HepG2 (cell line): Measurements from ENCODE around the gene SYCP2L. TPM values are rescaled to one million over a fixed set of nuclear protein-coding genes. Genes with fewer than 3 reads are reported as not detected.

ENCODE experiments used
- ATAC-seq: fragments of 200-7000 bp; cut with Tn5 transposase; 3 replicates; pipeline ENCODE4 v1.9.1; 2020; ENCODE audit warnings: mild to moderate bottlenecking, moderate library complexity
- BruUV-seq: library from RNA; stranded (reverse); fragments of 400-500 nt; replicated peaks from 2 replicates; lab custom pipeline; 2021; lab: Mats Ljungman, UMichigan
- CTCF ChIA-PET: fragments of 300-600 bp; formaldehyde crosslinking; extraction: SDS; loops from one replicate; lab custom pipeline; 2021; ENCODE audit warnings: low total read pairs, inconsistent platforms, low intra/inter-chr PET ratio; lab: Yijun Ruan, JAX
- POLR2A ChIA-PET: fragments of 350-600 bp; sonication (Branson Sonifier 250); formaldehyde crosslinking; loops from one replicate; lab custom pipeline; 2020; ENCODE audit warnings: antibody characterized with exemption, inconsistent platforms; lab: Yijun Ruan, JAX
- DNase-seq: peaks from one replicate; pipeline ENCODE4 v3.0.0-alpha.2; 2015; ENCODE audit warnings: low spot score
- FAIRE-seq: peaks from 3 replicates; lab custom pipeline; 2011; peaks lifted over from hg19 to GRCh38; lab: Jason Lieb, UNC
- H2AFZ ChIP-seq: one replicate; pipeline ENCODE4 v1.6.1; 2011; ENCODE audit warnings: low read length, inconsistent platforms
- H3K27ac ChIP-seq: fragments of 300-600 bp; 3 replicates; pipeline ENCODE4 v1.8.0; 2011; ENCODE audit warnings: mixed run types, mild to moderate bottlenecking, mixed read lengths, low read length, inconsistent platforms; ENCODE audit not compliant: insufficient read depth; ENCODE audit errors: extremely low read length
- H3K27me3 ChIP-seq, 2 experiments: fragments of 200-600 bp in 1 of 2; 2 replicates in 1 of 2; 3 replicates in 1 of 2; pipeline versions ENCODE4 v1.6.0 to v1.8.0; 2011; ENCODE audit warnings: low read length in 2 of 2, mild to moderate bottlenecking in 2 of 2, moderate library complexity in 2 of 2, inconsistent platforms in 1 of 2; ENCODE audit not compliant: insufficient read depth in 2 of 2, control insufficient read depth in 1 of 2
- H3K36me3 ChIP-seq, 2 experiments: fragments of 200-600 bp in 1 of 2; replicated peaks in 1 of 2; 2 replicates in 1 of 2; 3 replicates in 1 of 2; pipeline versions ENCODE4 v1.5.1 to v1.8.0; 2011; ENCODE audit warnings: low read length in 2 of 2, inconsistent platforms in 1 of 2; ENCODE audit not compliant: insufficient read depth in 2 of 2, control insufficient read depth in 1 of 2
- H3K4me1 ChIP-seq: 2 replicates; pipeline ENCODE4 v1.5.1; 2012; ENCODE audit warnings: low read length, inconsistent platforms; ENCODE audit not compliant: insufficient read depth
- H3K4me2 ChIP-seq: 2 replicates; pipeline ENCODE4 v1.6.0; 2011; ENCODE audit warnings: low read depth, low read length, inconsistent platforms
- H3K4me3 ChIP-seq, 3 experiments: fragments of 200-600 bp in 1 of 3; sonication (generic), shearing (Covaris generic) in 1 of 3; replicated peaks in 1 of 3; 2 replicates each; pipeline ENCODE4 v1.5.1; 2011 to 2016; ENCODE audit warnings: low read length in 3 of 3, inconsistent platforms in 2 of 3, low read depth in 2 of 3, mild to moderate bottlenecking in 2 of 3, control low read depth in 1 of 3, mixed read lengths in 1 of 3; ENCODE audit not compliant: insufficient read depth in 1 of 3
- H3K79me2 ChIP-seq: one replicate; pipeline ENCODE4 v1.6.1; 2011; ENCODE audit warnings: low read length, inconsistent platforms; ENCODE audit not compliant: insufficient read depth
- H3K9ac ChIP-seq: 2 replicates; pipeline ENCODE4 v1.6.0; 2011; ENCODE audit warnings: mild to moderate bottlenecking, low read depth, low read length, inconsistent platforms; ENCODE audit not compliant: insufficient read depth
- H3K9me3 ChIP-seq: 2 replicates; pipeline ENCODE4 v1.5.1; 2012; ENCODE audit warnings: mild to moderate bottlenecking, low read length
- H4K20me1 ChIP-seq: 2 replicates; pipeline ENCODE4 v1.6.0; 2011; ENCODE audit warnings: inconsistent platforms, mild to moderate bottlenecking, low read length, moderate library complexity; ENCODE audit not compliant: insufficient read depth
- EZH2 ChIP-seq: conservative IDR thresholded peaks from 2 replicates; pipeline ENCODE4 v1.6.1; 2012; ENCODE audit warnings: mild to moderate bottlenecking, low read depth, low read length, moderate library complexity
- FOXA3 ChIP-seq: IDR thresholded peaks from 2 replicates; pipeline ENCODE4 v1.6.1; 2016; ENCODE audit warnings: missing genetic modification reagents, missing compliant biosample characterization
- FOXK1 ChIP-seq: sonication (generic); formaldehyde crosslinking; IDR thresholded peaks from 2 replicates; pipeline ENCODE4 v1.4.0; 2020; ENCODE audit warnings: low read depth, missing genetic modification reagents, borderline replicate concordance
- HHEX ChIP-seq: IDR thresholded peaks from 2 replicates; pipeline ENCODE4 v1.6.1; 2016; ENCODE audit warnings: control low read depth
- HNF1A ChIP-seq, 2 experiments: sonication (generic) in 1 of 2; formaldehyde crosslinking in 1 of 2; IDR thresholded peaks; 2 replicates each; pipeline versions ENCODE4 v1.4.0 to v1.6.1; 2016 to 2020; ENCODE audit warnings: borderline replicate concordance in 1 of 2, low read depth in 1 of 2, mild to moderate bottlenecking in 1 of 2, missing genetic modification reagents in 1 of 2
- KDM6A ChIP-seq: IDR thresholded peaks from 2 replicates; pipeline ENCODE4 v1.6.1; 2016; ENCODE audit warnings: low read depth
- KLF16 ChIP-seq, 2 experiments: sonication (generic) in 1 of 2; formaldehyde crosslinking in 1 of 2; IDR thresholded peaks; 2 replicates each; pipeline versions ENCODE4 v1.6.1 to v1.8.0; 2016 to 2023; ENCODE audit warnings: missing genetic modification reagents in 2 of 2, missing compliant biosample characterization in 1 of 2
- PHB2 ChIP-seq: fragments of 450-650 bp; IDR thresholded peaks from 2 replicates; pipeline ENCODE4 v1.6.1; 2018; ENCODE audit not compliant: partially characterized antibody
- PRDM10 ChIP-seq: sonication (generic); formaldehyde crosslinking; IDR thresholded peaks from 2 replicates; pipeline ENCODE4 v1.4.0; 2020; ENCODE audit warnings: low read depth, missing genetic modification reagents
- SIX4 ChIP-seq: sonication (generic); formaldehyde crosslinking; IDR thresholded peaks from 2 replicates; pipeline ENCODE4 v1.4.0; 2020; ENCODE audit warnings: missing genetic modification reagents
- TAF15 ChIP-seq: fragments of 200-400 bp; formaldehyde crosslinking; IDR thresholded peaks from one replicate; pipeline ENCODE4 v1.6.1; 2018; ENCODE audit warnings: mild to moderate bottlenecking, low read depth, low read length; ENCODE audit not compliant: poor library complexity, severe bottlenecking
- ZFP91 ChIP-seq: sonication (generic); formaldehyde crosslinking; IDR thresholded peaks from 2 replicates; pipeline ENCODE4 v1.9.0; 2022; ENCODE audit warnings: missing genetic modification reagents, mild to moderate bottlenecking, borderline replicate concordance
- ZNF34 ChIP-seq: sonication (generic); formaldehyde crosslinking; IDR thresholded peaks from 2 replicates; pipeline ENCODE4 v1.4.0; 2020; ENCODE audit warnings: mild to moderate bottlenecking, missing genetic modification reagents, borderline replicate concordance
- WGBS: methylation state at CpG from one replicate; pipeline ENCODE4 v1.1.6; 2017; ENCODE audit warnings: low lambda C conversion rate; 5-methylcytosine and 5-hydroxymethylcytosine counted together
- in situ Hi-C: cut with HindIII; loops from 2 replicates; pipeline ENCODE4 v1.10.0; 2017; ENCODE audit warnings: low pct_unique_long_range_greater_than_20kb; ENCODE audit not compliant: extremely low pct_ligation_motif_present
- intact Hi-C: fragments of 100-400 bp; cut with micrococcal nuclease; formaldehyde crosslinking; loops from one replicate; pipeline ENCODE4 v1.10.0; 2022; ENCODE audit not compliant: unreplicated experiment
- polyA plus RNA-seq, 8 experiments: library from polyadenylated mRNA; depleted of rRNA in 3 of 8; stranded (reverse) in 7 of 8; unstranded in 1 of 8; fragments of >200 nt; fragmentation: Illumina TruSeq in 4 of 8; extraction: Trizol in 4 of 8; gene quantifications; 2 replicates each; pipeline versions ENCODE4 v1.2.1 to v1.2.3, GENCODE V29; 2011 to 2016; ENCODE audit warnings: low read depth in 4 of 8, missing spikeins in 1 of 8, mixed read lengths in 1 of 8; ENCODE audit not compliant: insufficient read depth in 1 of 8
- total RNA-seq, 5 experiments: library from RNA; depleted of rRNA; stranded (reverse); fragments of >200 nt; fragmentation: Illumina TruSeq; extraction: Trizol; gene quantifications; 2 replicates each; pipeline ENCODE4 v1.2.3, GENCODE V29; 2016; ENCODE audit warnings: low read depth in 1 of 5

The SYCP2L gene
- total and polyA plus RNA-seq, 2 of the 13 experiments (the other 11 are each of a cell fraction or from before 2014, with no cell fraction given), result 0.22 to 0.54 TPM

GRCh38 chr6:10954590-10955010 lies 67.7 kb downstream of the SYCP2L start:
- intact Hi-C loops, result loop anchor here (1.0 to 10.0 kb wide), 5 partner anchors 90 to 542 kb away; partner anchors contain the start of genes ELOVL2 and NEDD9
- no peak overlapping the region for H3K27ac ChIP-seq
- no peaks in the 10 kb centered on the region for H4K20me1 ChIP-seq
- DNase-seq, result peak; percentile 82
- H3K4me1 ChIP-seq, result peaks cover 89% of the 10 kb centered on the region
- peak; percentile 76 for ATAC-seq
- BruUV-seq, result no TSS peak
- H3K4me3 ChIP-seq, result no peak overlapping the region; a peak in 1 of 6 replicates
- in situ Hi-C loops, result loop anchor here (5.0 to 10.0 kb wide), 5 partner anchors 58 to 623 kb away; partner anchors contain the start of gene ELOVL2
- no peaks in the 10 kb centered on the region for H3K9me3 ChIP-seq
- 20% methylated on average over 14 of the region's 15 CpGs for WGBS
- H3K36me3 ChIP-seq, result no peaks in the 10 kb centered on the region
- CTCF ChIA-PET, result interaction anchor here (0.7 to 10.6 kb wide), 6 partner anchors 58 to 621 kb away, joined by 3 to 309 read pairs (median 7); partner anchors contain the start of gene ELOVL2
- H3K4me2 ChIP-seq, result peak overlapping the region; percentile 63
- H3K79me2 ChIP-seq, result no peaks in the 10 kb centered on the region
- no peak overlapping the region for H3K9ac ChIP-seq
- H3K27me3 ChIP-seq, result no peaks in the 10 kb centered on the region
- FAIRE-seq, result peak; percentile 85
- POLR2A ChIA-PET, result interaction anchor here (0.8 to 2.2 kb wide), 15 partner anchors 8 to 542 kb away, joined by 3 to 29 read pairs (median 5); partner anchors contain the start of genes ELOVL2 and SMIM13
- peak overlapping the region; percentile 68 for H2AFZ ChIP-seq
- TF ChIP-seq KLF16 (CRISPR knock-in tag; IDR thresholded peaks at IDR 0.05) (0 out of 4 replicates have a peak, but pooled peaks of 1 of the 2 experiments have one; percentile 40), TAF15 (no peak), ZNF34 (peak; percentile 61; the same call in 1 of the 2 replicates), KDM6A (CRISPR knock-in tag) (no peak), ZFP91 (CRISPR knock-in tag) (peak; percentile 65; the same call in 1 of the 2 replicates), FOXA3 (CRISPR knock-in tag) (peak; percentile 56; the same call in 1 of the 2 replicates), EZH2 (no peak), FOXK1 (CRISPR knock-in tag) (peak; percentile 72; the same call in 1 of the 2 replicates), SIX4 (CRISPR knock-in tag) (0 out of 2 replicates have a peak, but pooled peaks have one; percentile 41), PRDM10 (CRISPR knock-in tag) (peak; percentile 32; the same call in 1 of the 2 replicates), HNF1A (IDR thresholded peaks at IDR 0.05; ENCODE audit: low read depth) (no peak), HNF1A (CRISPR knock-in tag; IDR thresholded peaks at IDR 0.05; ENCODE audit: borderline replicate concordance) (no peak), PHB2 (no peak), HHEX (no peak)
